Astrocyte of the spinal cord (primary cell): Measurements from ENCODE around the gene PACSIN2.
A peak's percentile ranks its signal among the peaks of the same experiment; 100 is the strongest.

Experiments used
- DNase-seq: peaks from one replicate; pipeline ENCODE4 v3.0.0; 2011; ENCODE audit warnings: low read depth, low spot score
- H3K4me3 ChIP-seq: 2 replicates; pipeline ENCODE4 v1.5.1; 2011; ENCODE audit warnings: low read depth, mild to moderate bottlenecking, low read length, moderate library complexity
- in situ Hi-C: cut with HindIII; loops from 2 replicates; pipeline ENCODE4 v1.10.0; 2017; ENCODE audit warnings: low sequenced_read_pairs
- TF ChIP-seq, protein P1 (sequence below): IDR thresholded peaks from 2 replicates; pipeline ENCODE4 v1.5.1; 2012; ENCODE audit warnings: low read depth, mild to moderate bottlenecking, low read length, inconsistent platforms

Gene PACSIN2

DNA sequence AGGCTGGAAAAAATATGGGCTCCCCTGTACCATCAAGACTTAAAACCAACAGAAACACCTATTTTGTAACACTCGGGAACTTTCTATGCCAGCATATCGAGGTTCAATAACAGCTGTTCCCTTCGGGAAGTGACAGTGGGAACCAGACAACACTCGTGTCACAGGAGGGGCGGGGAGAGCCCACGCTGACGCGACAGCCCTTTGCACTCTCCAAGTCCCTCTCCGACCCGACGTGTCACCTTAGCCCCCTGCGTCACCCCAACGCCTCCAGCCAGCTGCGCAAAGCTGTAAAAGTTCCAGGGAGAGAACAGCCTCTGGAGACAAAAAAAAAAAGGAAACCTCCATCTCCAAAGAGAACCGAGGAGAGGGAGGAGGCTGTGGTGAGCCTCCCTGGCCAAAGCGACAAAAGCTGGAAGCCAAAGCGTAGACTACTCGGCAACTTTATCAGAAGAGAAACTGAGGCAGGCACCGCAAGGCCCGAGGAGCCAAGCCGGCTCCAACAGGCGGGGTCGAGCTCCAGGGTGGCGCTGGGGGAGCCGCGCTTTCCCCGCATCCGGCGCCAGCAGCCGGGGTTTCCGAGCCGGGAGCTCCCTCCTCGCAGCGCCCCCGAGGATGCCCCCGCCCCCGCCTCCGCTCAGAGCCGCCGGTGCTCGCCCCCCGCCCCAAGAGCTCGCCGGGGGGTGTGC is 158.6 kb downstream of the PACSIN2 start:
- in situ Hi-C loops, result no loop called here
- H3K4me3 ChIP-seq, result peak overlapping the region; percentile 93
- DNase-seq, result no peak
- TF ChIP-seq, protein P1, sequence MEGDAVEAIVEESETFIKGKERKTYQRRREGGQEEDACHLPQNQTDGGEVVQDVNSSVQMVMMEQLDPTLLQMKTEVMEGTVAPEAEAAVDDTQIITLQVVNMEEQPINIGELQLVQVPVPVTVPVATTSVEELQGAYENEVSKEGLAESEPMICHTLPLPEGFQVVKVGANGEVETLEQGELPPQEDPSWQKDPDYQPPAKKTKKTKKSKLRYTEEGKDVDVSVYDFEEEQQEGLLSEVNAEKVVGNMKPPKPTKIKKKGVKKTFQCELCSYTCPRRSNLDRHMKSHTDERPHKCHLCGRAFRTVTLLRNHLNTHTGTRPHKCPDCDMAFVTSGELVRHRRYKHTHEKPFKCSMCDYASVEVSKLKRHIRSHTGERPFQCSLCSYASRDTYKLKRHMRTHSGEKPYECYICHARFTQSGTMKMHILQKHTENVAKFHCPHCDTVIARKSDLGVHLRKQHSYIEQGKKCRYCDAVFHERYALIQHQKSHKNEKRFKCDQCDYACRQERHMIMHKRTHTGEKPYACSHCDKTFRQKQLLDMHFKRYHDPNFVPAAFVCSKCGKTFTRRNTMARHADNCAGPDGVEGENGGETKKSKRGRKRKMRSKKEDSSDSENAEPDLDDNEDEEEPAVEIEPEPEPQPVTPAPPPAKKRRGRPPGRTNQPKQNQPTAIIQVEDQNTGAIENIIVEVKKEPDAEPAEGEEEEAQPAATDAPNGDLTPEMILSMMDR, result no peak

DNA sequence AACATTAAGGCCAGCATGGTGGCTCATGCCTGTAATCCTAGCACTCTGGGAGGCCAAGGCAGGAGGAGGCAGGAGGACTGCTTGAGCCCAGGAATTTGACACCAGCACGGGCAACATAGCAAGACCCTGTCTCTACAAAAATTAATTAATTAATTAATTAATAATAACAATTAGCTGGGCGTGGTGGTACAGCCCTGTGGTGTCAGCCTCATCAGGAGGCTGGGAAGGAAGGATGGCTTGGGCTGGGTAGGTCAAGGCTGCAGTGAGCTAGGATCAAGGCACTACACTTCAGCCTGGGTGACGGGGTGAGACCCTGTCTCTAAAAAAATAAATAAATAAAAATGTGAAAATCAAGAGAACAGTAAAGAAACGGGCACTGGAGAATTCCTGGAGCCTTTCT is 159.2 kb downstream of the PACSIN2 start:
- DNase-seq, result no peak
- TF ChIP-seq, protein P1, result no peak
- peak overlapping the region; percentile 93 for H3K4me3 ChIP-seq
- in situ Hi-C loops, result no loop called here

GRCh38 chr22:42855211-42855610 is 159.7 kb downstream of the PACSIN2 start:
- in situ Hi-C loops, result no loop called here
- TF ChIP-seq, protein P1, result no peak
- no peak for DNase-seq
- H3K4me3 ChIP-seq, result no peak overlapping the region

DNA sequence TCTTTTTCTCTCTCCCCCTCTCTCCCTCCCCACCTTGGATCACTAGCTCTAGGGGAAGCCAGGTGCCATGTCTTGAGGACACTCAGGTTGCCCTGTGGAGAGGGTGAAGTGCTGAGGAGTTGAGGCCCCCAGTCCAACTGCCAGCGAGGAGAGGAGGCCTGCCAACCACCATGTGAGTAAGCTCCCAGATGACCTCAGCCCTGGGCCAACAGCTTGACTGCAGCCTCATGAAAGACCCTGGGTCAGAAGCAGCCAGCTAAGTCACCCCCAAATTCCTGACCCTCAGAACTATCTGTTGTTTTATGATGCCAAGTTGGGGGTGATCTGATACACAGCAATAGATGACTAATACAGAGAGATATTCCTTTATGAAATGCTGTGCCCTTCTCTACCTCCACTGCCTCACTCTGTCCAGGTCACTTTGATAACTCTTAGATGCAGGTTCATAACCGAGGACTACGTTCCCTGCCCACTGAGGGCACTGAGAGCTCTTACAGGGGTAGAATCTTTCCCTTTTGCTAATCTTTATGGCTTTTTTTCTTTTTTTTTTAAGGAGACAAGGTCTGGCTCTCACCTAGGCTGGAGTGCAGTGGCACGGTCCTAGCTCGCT is 165.9 kb downstream of the PACSIN2 start:
- in situ Hi-C loops, result no loop called here
- H3K4me3 ChIP-seq, result no peak overlapping the region
- DNase-seq, result no peak
- TF ChIP-seq, protein P1, result no peak

- no peak overlapping the region for H3K4me3 ChIP-seq
- in situ Hi-C loops, result no loop called here
- no peak for DNase-seq
- TF ChIP-seq, protein P1, result no peak
Observed at GRCh38 chr22:42847110-42847509, 167.8 kb downstream of the PACSIN2 start.

DNA sequence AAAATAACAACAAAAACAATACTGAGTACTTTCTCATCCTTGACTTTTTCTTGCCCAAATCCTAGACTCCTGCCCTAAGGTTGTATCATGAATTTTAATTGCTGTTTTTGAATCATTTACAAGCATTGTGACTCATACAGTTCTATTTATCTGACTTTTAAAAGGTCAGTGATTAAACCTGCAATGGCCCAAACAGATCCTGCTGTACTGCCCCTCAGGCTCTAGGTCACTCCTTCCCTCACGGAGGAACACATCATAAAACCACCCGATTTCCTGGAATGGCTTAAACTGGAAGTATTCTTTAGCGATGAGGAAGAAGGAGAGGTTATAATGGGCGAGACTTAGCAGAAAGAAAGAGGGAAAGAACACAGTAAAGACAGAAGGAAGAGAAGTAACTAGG is 170.2 kb downstream of the PACSIN2 start:
- in situ Hi-C loops, result no loop called here
- TF ChIP-seq, protein P1, result no peak
- no peak for DNase-seq
- no peak overlapping the region for H3K4me3 ChIP-seq
